M059J (cell line): ENCODE results near the gene CALR. TPM values are rescaled to one million over a fixed set of nuclear protein-coding genes. Genes with fewer than 3 reads are reported as not detected.
"Not testable (repeated sequence)": the region's sequence is repeated elsewhere in the genome, so short reads cannot be mapped to it uniquely, and the experiment has no call there.

ENCODE experiments used
- DNase-seq: peaks from one replicate; pipeline ENCODE4 v3.0.0-alpha.2; 2012; ENCODE audit warnings: low read depth
- total RNA-seq: library from RNA; depleted of rRNA; stranded (reverse); fragments of >200 nt; shearing (Covaris generic); gene quantifications from 2 replicates; pipeline ENCODE4 v1.2.3, GENCODE V29; 2014; rRNA removed

The CALR gene
- total RNA-seq: 2,061 and 2,975 TPM in 2 replicates

- DNase-seq: peak; percentile 99
Observed at GRCh38 chr19:12937927-12938778, at the start of gene CALR. TSS of gene CALR (plus strand) at chr19:12938609. CDS start at chr19:12938680, 71 bp downstream.

- DNase-seq: not testable (repeated sequence)
Observed at GRCh38 chr19:12890299-12890786, 48.1 kb upstream of the CALR start.

GRCh38 chr19:12890787-12891552 lies 47.4 kb upstream of the CALR start, which contains the start of gene GCDH:
TSS of gene GCDH (plus strand) at chr19:12891160. CDS start at chr19:12891305, 145 bp downstream.
- peak; percentile 99 for DNase-seq

- DNase-seq: no peak
Observed at GRCh38 chr19:12891553-12892021, 46.8 kb upstream of the CALR start.

- no peak for DNase-seq
Observed at GRCh38 chr19:12893582-12893981, 44.8 kb upstream of the CALR start.

GRCh38 chr19:12896460-12896859 lies 41.9 kb upstream of the CALR start:
- no peak for DNase-seq

GRCh38 chr19:12899891-12900518 lies 38.4 kb upstream of the CALR start:
- DNase-seq: no peak

GRCh38 chr19:12907166-12907565 lies 31.2 kb upstream of the CALR start:
- DNase-seq: no peak

GRCh38 chr19:12912571-12912970 lies 25.8 kb upstream of the CALR start:
- no peak for DNase-seq

GRCh38 chr19:12913011-12913561 lies 25.3 kb upstream of the CALR start:
- DNase-seq: peak; percentile 64

- DNase-seq: no peak
Observed at GRCh38 chr19:12913851-12914690, 24.3 kb upstream of the CALR start.

GRCh38 chr19:12915860-12916259 lies 22.5 kb upstream of the CALR start:
- DNase-seq: not testable (repeated sequence)

- no peak for DNase-seq
Observed at GRCh38 chr19:12918253-12918652, 20.2 kb upstream of the CALR start.

- no peak for DNase-seq
Observed at GRCh38 chr19:12921047-12921446, 17.4 kb upstream of the CALR start.

- DNase-seq: no peak
Observed at GRCh38 chr19:12922959-12923358, 15.4 kb upstream of the CALR start.

GRCh38 chr19:12924621-12925310 lies 13.6 kb upstream of the CALR start:
- DNase-seq: no peak

- DNase-seq: no peak
Observed at GRCh38 chr19:12930002-12930645, 8.3 kb upstream of the CALR start.

- no peak for DNase-seq
Observed at GRCh38 chr19:12932392-12933286, 5.8 kb upstream of the CALR start.
